HUES64 (cell line): Measurements from ENCODE around the gene RIMBP2.
"Not testable (repeated sequence)": the region's sequence is repeated elsewhere in the genome, so short reads cannot be mapped to it uniquely, and the experiment has no call there.

Experiments
- H3K27ac ChIP-seq: 2 replicates; pipeline ENCODE4 v1.7.0; 2013; ENCODE audit warnings: low read depth, low read length, inconsistent platforms
- H3K27me3 ChIP-seq: 2 replicates; pipeline ENCODE4 v1.6.1; 2013; ENCODE audit warnings: mild to moderate bottlenecking, low read length; ENCODE audit not compliant: insufficient read depth
- H3K36me3 ChIP-seq: 2 replicates; pipeline ENCODE4 v1.6.1; 2013; ENCODE audit warnings: mild to moderate bottlenecking, low read length; ENCODE audit not compliant: insufficient read depth
- H3K4me1 ChIP-seq: 2 replicates; pipeline ENCODE4 v1.6.1; 2013; ENCODE audit warnings: mild to moderate bottlenecking, low read length, moderate library complexity; ENCODE audit not compliant: insufficient read depth
- H3K4me3 ChIP-seq: 2 replicates; pipeline ENCODE4 v1.5.1; 2013; ENCODE audit warnings: mild to moderate bottlenecking, low read length, moderate library complexity
- H3K9ac ChIP-seq: 2 replicates; pipeline ENCODE4 v1.6.1; 2013; ENCODE audit warnings: mild to moderate bottlenecking, low read depth, low read length
- H3K9me3 ChIP-seq: 2 replicates; pipeline ENCODE4 v1.6.1; 2013; ENCODE audit warnings: low read depth, low read length; ENCODE audit not compliant: insufficient read depth
- WGBS: fragments of 150-250, 120-280 bp; methylation state at CpG from one replicate; pipeline ENCODE4 v1.1.7; 2013; ENCODE audit warnings: missing lambda C conversion rate; 5-methylcytosine and 5-hydroxymethylcytosine counted together

RIMBP2 gene

GRCh38 chr12:130704606-130705005 lies 11.5 kb downstream of the RIMBP2 start:
- no peak overlapping the region for H3K4me3 ChIP-seq
- no peaks in the 10 kb centered on the region for H3K9me3 ChIP-seq
- 88% methylated on average over 13 of the region's 13 CpGs for WGBS
- H3K9ac ChIP-seq = no peak overlapping the region
- H3K27ac ChIP-seq = no peak overlapping the region
- no peaks in the 10 kb centered on the region for H3K36me3 ChIP-seq
- H3K27me3 ChIP-seq = no peaks in the 10 kb centered on the region
- H3K4me1 ChIP-seq = no peaks in the 10 kb centered on the region

DNA sequence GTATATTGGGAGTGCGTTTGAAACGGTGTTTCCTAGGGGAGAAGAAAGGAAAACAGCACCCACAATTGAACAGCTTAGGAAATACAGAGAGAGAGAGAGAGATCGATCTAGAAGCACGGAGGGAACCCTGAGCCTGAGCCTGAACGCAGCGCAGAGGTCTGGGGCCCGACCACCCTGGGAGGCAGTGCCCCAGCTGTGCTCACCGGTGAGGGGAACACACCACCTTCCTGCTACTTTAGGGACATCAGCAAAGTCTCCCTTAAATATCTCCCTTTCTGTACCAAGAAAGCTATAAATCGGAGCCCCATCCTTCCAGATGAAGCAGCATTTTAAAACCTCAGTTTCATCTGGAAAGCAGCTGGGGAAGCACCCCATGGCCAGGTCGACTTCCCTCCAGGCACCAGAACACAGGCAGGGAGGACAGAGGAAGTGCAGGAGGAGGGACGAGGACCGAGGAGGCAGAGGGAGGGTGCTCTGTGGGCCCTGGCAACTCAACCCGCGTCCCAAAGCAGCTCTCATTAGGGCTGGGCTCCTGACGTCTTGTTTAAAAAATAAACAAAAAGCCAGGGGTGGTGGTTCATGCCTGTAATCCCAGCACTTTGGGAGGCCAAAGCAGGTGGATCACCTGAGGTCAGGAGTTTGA lies 12.2 kb downstream of the RIMBP2 start:
- no peak overlapping the region for H3K4me3 ChIP-seq
- 79% methylated on average over 15 of the region's 15 CpGs for WGBS
- H3K9me3 ChIP-seq = no peaks in the 10 kb centered on the region
- no peak overlapping the region for H3K27ac ChIP-seq
- no peaks in the 10 kb centered on the region for H3K4me1 ChIP-seq
- H3K36me3 ChIP-seq = no peaks in the 10 kb centered on the region
- H3K27me3 ChIP-seq = no peaks in the 10 kb centered on the region
- H3K9ac ChIP-seq = no peak overlapping the region

DNA sequence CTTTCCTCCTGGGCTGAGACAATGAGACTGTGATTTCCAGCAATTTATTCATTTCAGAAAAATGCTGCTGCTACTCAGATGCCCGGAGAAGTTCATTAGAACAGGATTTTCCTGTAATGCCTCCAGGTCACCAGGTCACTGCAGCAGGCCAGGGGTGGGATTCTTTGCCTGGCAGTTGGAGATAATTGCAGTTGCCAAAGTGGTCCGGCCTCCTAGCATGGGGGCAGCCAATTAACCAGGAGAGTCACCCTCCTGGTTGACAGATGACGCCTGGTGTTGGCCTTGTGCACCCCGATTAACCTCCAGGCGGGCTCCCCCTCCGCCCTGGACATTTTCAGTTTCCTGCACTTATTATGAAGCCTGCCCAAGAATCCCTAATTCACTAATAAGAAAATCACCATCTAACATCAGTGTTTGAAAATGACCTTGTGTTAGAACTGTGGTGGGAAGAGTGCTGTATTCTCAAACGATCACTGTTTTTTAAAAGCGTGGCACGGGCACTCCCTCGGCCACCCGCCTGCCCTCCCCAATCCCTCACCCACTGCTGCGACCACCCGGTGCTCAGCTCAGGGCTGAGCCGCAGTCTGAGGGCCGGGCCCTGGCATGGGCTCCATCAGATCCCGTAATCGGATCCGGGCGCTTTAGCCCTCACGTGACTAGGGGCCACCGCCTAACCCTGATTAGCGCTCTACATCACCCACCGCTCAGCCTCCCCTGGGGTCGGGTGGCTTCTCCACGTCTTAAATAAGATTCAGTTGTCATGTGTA lies 12.9 kb downstream of the RIMBP2 start:
- no peak overlapping the region for H3K9ac ChIP-seq
- H3K4me3 ChIP-seq = no peak overlapping the region
- H3K36me3 ChIP-seq = no peaks in the 10 kb centered on the region
- no peaks in the 10 kb centered on the region for H3K4me1 ChIP-seq
- no peaks in the 10 kb centered on the region for H3K9me3 ChIP-seq
- 92% methylated on average over 25 of the region's 25 CpGs for WGBS
- no peak overlapping the region for H3K27ac ChIP-seq
- H3K27me3 ChIP-seq = no peaks in the 10 kb centered on the region

DNA sequence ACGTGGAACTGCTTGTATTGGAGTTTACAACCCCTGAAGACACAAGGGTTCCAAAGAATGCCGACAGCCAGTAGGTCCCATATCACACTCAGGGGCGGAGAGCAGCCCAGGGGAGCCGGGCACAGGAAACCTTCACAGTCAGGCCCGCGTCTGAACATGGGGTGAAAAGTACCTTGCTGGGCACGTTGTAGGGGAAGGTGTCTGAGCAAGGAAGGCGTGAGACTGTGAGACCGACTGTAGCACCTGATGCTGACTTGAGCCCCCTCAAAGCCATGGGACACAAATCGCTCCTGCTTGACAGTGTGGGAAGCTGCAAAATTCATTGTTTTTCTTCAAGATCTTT lies 14.7 kb downstream of the RIMBP2 start:
- H3K9ac ChIP-seq = no peak overlapping the region
- no peaks in the 10 kb centered on the region for H3K4me1 ChIP-seq
- H3K9me3 ChIP-seq = no peaks in the 10 kb centered on the region
- no peak overlapping the region for H3K27ac ChIP-seq
- no peak overlapping the region for H3K4me3 ChIP-seq
- WGBS = 86% methylated on average over 10 of the region's 10 CpGs
- no peaks in the 10 kb centered on the region for H3K27me3 ChIP-seq
- H3K36me3 ChIP-seq = no peaks in the 10 kb centered on the region

GRCh38 chr12:130700492-130701401 lies 15.4 kb downstream of the RIMBP2 start:
- no peaks in the 10 kb centered on the region for H3K4me1 ChIP-seq
- H3K27me3 ChIP-seq = no peaks in the 10 kb centered on the region
- no peak overlapping the region for H3K9ac ChIP-seq
- no peaks in the 10 kb centered on the region for H3K36me3 ChIP-seq
- H3K4me3 ChIP-seq = no peak overlapping the region
- no peaks in the 10 kb centered on the region for H3K9me3 ChIP-seq
- no peak overlapping the region for H3K27ac ChIP-seq
- WGBS = 82% methylated on average over 14 of the region's 14 CpGs

GRCh38 chr12:130698106-130698505 lies 18.0 kb downstream of the RIMBP2 start:
- H3K9me3 ChIP-seq = no peaks in the 10 kb centered on the region
- H3K9ac ChIP-seq = no peak overlapping the region
- no peak overlapping the region for H3K4me3 ChIP-seq
- H3K4me1 ChIP-seq = no peaks in the 10 kb centered on the region
- WGBS = 94% methylated on average over 8 of the region's 8 CpGs
- no peaks in the 10 kb centered on the region for H3K36me3 ChIP-seq
- H3K27ac ChIP-seq = no peak overlapping the region
- no peaks in the 10 kb centered on the region for H3K27me3 ChIP-seq

GRCh38 chr12:130696379-130697100 lies 19.6 kb downstream of the RIMBP2 start:
- H3K27ac ChIP-seq = no peak overlapping the region

GRCh38 chr12:130695061-130695460 lies 21.0 kb downstream of the RIMBP2 start:
- H3K9ac ChIP-seq = no peak overlapping the region
- H3K36me3 ChIP-seq = no peaks in the 10 kb centered on the region
- H3K4me1 ChIP-seq = no peaks in the 10 kb centered on the region
- H3K27ac ChIP-seq = no peak overlapping the region
- H3K9me3 ChIP-seq = no peaks in the 10 kb centered on the region
- 80% methylated on average over 6 of the region's 6 CpGs for WGBS
- no peaks in the 10 kb centered on the region for H3K27me3 ChIP-seq
- no peak overlapping the region for H3K4me3 ChIP-seq

More at GRCh38 chr12:130696379-130697100, 19.6 kb downstream of the RIMBP2 start:
- H3K27me3 ChIP-seq = no peaks in the 10 kb centered on the region
- 89% methylated on average over 7 of the region's 7 CpGs for WGBS
- H3K4me3 ChIP-seq = no peak overlapping the region
- H3K9me3 ChIP-seq = no peaks in the 10 kb centered on the region
- no peaks in the 10 kb centered on the region for H3K36me3 ChIP-seq
- H3K4me1 ChIP-seq = no peaks in the 10 kb centered on the region
- H3K9ac ChIP-seq = no peak overlapping the region

GRCh38 chr12:130689408-130690405 lies 26.4 kb downstream of the RIMBP2 start:
- 94% methylated on average over 24 of the region's 24 CpGs for WGBS
- Histone ChIP-seq H3K36me3 (no peaks in the 10 kb centered on the region), H3K9ac (no peak overlapping the region), H3K4me3 (no peak overlapping the region), H3K4me1 (no peaks in the 10 kb centered on the region), H3K9me3 (no peaks in the 10 kb centered on the region), H3K27me3 (no peaks in the 10 kb centered on the region), H3K27ac (no peak overlapping the region)

- 94% methylated on average over 16 of the region's 16 CpGs for WGBS
- H3K36me3 ChIP-seq, H3K4me3 ChIP-seq, H3K9ac ChIP-seq, H3K27me3 ChIP-seq, H3K9me3 ChIP-seq, H3K27ac ChIP-seq, H3K4me1 ChIP-seq: not testable (repeated sequence)
These were observed 27.1 kb downstream of the RIMBP2 start for GRCh38 chr12:130688999-130689398.
